GM12892 (cell line): ENCODE data around the gene MATN4.

ENCODE experiments used
- DNase-seq: peaks from one replicate; pipeline ENCODE4 v3.0.0; 2011; ENCODE audit not compliant: insufficient read length
- FAIRE-seq: peaks from 2 replicates; lab custom pipeline; 2011; peaks lifted over from hg19 to GRCh38; lab: Jason Lieb, UNC
- POLR2A ChIP-seq: IDR thresholded peaks from 2 replicates; pipeline ENCODE4 v1.6.1; 2011; ENCODE audit warnings: low read depth, low read length, control low read depth
- POLR2AphosphoS5 ChIP-seq: IDR thresholded peaks from 2 replicates; pipeline ENCODE4 v1.6.1; 2011; ENCODE audit warnings: low read depth, low read length, control low read depth
- TAF1 ChIP-seq: IDR thresholded peaks from 2 replicates; pipeline ENCODE4 v1.6.1; 2011; ENCODE audit warnings: low read depth, mild to moderate bottlenecking, control low read depth, low read length, borderline replicate concordance

Gene MATN4

GRCh38 chr20:45339084-45339483 lies 31.0 kb upstream of the MATN4 start:
- FAIRE-seq (no peak), DNase-seq (no peak)

GRCh38 chr20:45338121-45339030 lies 30.3 kb upstream of the MATN4 start:
- FAIRE-seq (no peak), DNase-seq (no peak)
- TF ChIP-seq POLR2AphosphoS5 (no peak), TAF1 (no peak), POLR2A (no peak)

More at GRCh38 chr20:45339084-45339483, 31.0 kb upstream of the MATN4 start:
- no peak for TF ChIP-seq TAF1
- no peak for TF ChIP-seq POLR2A

- no peak for DNase-seq
- TF ChIP-seq TAF1 (no peak), POLR2A (no peak), POLR2AphosphoS5 (no peak)
- no peak for FAIRE-seq
These were observed 29.4 kb upstream of the MATN4 start for GRCh38 chr20:45337367-45338120.

GRCh38 chr20:45336530-45337366 lies 28.6 kb upstream of the MATN4 start:
- TF ChIP-seq TAF1 (no peak), POLR2AphosphoS5 (no peak), POLR2A (no peak)
- FAIRE-seq (no peak), DNase-seq (no peak)

- TF ChIP-seq TAF1 (no peak), POLR2A (no peak), POLR2AphosphoS5 (no peak)
- no peak for FAIRE-seq
- no peak for DNase-seq
These were observed 22.4 kb upstream of the MATN4 start for GRCh38 chr20:45330476-45330875.

GRCh38 chr20:45329497-45330319 lies 21.6 kb upstream of the MATN4 start:
- DNase-seq (no peak), FAIRE-seq (no peak)
- TF ChIP-seq TAF1 (no peak), POLR2A (no peak), POLR2AphosphoS5 (no peak)

GRCh38 chr20:45328451-45328850 lies 20.4 kb upstream of the MATN4 start:
- FAIRE-seq: no peak

GRCh38 chr20:45325371-45325770 lies 17.3 kb upstream of the MATN4 start:
- DNase-seq (no peak), FAIRE-seq (no peak)
- TF ChIP-seq POLR2A: no peak
- no peak for TF ChIP-seq TAF1
- TF ChIP-seq POLR2AphosphoS5: no peak

More at GRCh38 chr20:45328451-45328850, 20.4 kb upstream of the MATN4 start:
- TF ChIP-seq POLR2AphosphoS5: no peak
- TF ChIP-seq TAF1: no peak
- no peak for TF ChIP-seq POLR2A
- no peak for DNase-seq

- FAIRE-seq (no peak), DNase-seq (no peak)
- TF ChIP-seq TAF1 (no peak), POLR2A (no peak), POLR2AphosphoS5 (no peak)
These were observed 15.6 kb upstream of the MATN4 start for GRCh38 chr20:45323731-45324130.

- no peak for FAIRE-seq
- no peak for DNase-seq
- TF ChIP-seq POLR2AphosphoS5 (no peak), POLR2A (no peak), TAF1 (no peak)
These were observed 14.9 kb upstream of the MATN4 start for GRCh38 chr20:45322952-45323383.

- FAIRE-seq: no peak
- TF ChIP-seq POLR2A: no peak
- no peak for TF ChIP-seq TAF1
- TF ChIP-seq POLR2AphosphoS5: no peak
These were observed 13.0 kb upstream of the MATN4 start for GRCh38 chr20:45320948-45321595.

More at GRCh38 chr20:45320948-45321595, 13.0 kb upstream of the MATN4 start:
- no peak for DNase-seq
